LNCaP clone FGC (cell line): Measurements from ENCODE around the gene RBM33.

Experiments
- DNase-seq: peaks from one replicate; pipeline ENCODE4 v3.0.0-alpha.2; 2011; ENCODE audit warnings: low read depth
- H3K4me3 ChIP-seq: 2 replicates; pipeline ENCODE4 v1.5.1; 2011; ENCODE audit warnings: mild to moderate bottlenecking, low read depth, low read length, control low read depth
- TF ChIP-seq, protein P1 (sequence below): IDR thresholded peaks from 2 replicates; pipeline ENCODE4 v1.5.1; 2012; ENCODE audit warnings: mild to moderate bottlenecking; ENCODE audit not compliant: control insufficient read depth, insufficient read depth; ENCODE audit errors: extremely low read depth

The RBM33 gene

DNA sequence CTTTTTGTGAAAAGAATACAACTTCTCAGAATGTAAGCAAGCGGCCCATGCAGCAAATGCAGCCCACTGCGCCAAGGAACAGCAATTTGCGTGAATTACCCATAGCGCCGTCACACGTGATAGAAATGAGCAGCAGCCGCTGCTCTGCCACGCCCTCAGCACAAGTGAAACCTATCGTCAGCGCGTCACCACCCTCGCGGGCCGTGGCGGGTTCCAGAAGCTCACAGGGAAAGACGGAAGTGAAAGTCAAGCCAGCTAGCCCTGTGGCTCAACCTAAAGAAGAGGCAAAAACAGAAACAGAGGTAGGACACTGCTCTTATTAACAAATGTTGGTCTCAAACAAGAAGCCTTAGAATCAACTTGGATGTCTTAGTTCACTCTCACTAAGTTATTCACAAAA is 97.3 kb downstream of the RBM33 start:
- H3K4me3 ChIP-seq: no peak overlapping the region
- TF ChIP-seq, protein P1, sequence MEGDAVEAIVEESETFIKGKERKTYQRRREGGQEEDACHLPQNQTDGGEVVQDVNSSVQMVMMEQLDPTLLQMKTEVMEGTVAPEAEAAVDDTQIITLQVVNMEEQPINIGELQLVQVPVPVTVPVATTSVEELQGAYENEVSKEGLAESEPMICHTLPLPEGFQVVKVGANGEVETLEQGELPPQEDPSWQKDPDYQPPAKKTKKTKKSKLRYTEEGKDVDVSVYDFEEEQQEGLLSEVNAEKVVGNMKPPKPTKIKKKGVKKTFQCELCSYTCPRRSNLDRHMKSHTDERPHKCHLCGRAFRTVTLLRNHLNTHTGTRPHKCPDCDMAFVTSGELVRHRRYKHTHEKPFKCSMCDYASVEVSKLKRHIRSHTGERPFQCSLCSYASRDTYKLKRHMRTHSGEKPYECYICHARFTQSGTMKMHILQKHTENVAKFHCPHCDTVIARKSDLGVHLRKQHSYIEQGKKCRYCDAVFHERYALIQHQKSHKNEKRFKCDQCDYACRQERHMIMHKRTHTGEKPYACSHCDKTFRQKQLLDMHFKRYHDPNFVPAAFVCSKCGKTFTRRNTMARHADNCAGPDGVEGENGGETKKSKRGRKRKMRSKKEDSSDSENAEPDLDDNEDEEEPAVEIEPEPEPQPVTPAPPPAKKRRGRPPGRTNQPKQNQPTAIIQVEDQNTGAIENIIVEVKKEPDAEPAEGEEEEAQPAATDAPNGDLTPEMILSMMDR: no peak
- DNase-seq: no peak

DNA sequence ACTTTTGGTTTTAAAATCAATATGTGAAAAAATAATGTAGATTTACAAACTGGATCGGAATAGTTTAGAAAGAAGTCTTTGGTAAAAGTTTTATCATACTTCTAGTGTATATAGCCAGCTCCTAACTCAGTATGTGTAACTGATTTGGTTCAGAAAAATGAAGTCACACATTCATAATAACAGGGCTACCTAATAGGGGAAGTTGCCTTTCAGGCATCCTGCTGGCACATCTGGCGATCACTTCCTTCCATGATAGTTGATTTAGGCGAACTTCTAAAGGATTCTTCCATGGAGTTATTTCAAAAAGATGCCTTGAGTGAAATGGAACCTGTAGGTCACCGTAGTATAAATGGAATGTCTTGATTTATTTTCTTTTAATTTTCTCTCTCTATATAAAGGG is 98.7 kb downstream of the RBM33 start:
- no peak for DNase-seq
- H3K4me3 ChIP-seq: no peak overlapping the region
- TF ChIP-seq, protein P1: no peak

DNA sequence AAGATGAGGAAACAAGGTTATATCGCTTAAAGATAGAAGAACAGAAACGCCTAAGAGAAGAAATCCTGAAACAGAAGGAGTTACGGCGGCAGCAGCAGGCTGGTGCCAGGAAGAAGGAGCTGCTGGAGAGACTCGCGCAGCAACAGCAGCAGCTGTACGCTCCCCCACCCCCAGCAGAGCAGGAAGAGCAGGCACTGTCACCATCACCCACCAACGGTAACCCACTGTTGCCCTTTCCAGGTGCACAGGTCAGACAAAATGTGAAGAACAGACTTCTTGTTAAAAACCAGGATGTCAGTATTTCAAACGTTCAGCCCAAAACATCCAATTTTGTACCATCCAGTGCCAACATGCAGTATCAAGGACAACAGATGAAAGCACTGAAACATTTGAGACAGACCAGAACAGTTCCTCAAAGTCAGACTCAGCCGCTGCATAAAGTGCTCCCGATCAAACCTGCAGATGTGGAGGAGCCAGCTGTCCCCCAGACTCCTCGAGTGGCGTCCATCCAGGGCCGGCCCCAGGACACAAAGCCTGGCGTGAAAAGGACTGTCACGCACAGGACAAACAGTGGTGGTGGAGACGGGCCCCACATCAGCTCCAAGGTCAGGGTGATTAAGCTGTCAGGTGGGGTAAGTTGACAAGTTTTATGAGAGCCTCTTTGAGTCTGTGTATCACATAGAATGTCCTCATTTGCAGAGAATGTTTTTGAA is 100.7 kb downstream of the RBM33 start:
- TF ChIP-seq, protein P1: no peak
- no peak overlapping the region for H3K4me3 ChIP-seq
- DNase-seq: no peak

DNA sequence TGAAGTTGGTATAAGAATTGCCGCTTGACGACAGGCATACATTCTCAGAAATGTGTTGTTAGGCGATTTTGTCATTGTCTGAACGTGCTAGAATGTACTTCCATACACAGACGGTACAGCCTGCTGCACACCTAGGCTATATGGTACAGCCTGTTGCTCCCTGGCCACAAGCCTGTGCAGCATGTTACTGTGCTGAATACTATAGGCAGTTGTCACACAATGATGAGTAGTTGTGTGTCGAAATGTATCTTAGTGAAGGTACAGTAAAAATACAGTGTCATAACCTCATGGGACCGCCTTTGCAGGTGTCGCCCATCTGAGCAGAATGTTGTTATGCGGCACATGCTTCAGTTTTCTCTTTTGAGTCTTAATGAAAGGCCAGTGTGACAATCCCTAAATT is 101.3 kb downstream of the RBM33 start:
- H3K4me3 ChIP-seq: no peak overlapping the region
- no peak for DNase-seq
- TF ChIP-seq, protein P1: no peak

DNA sequence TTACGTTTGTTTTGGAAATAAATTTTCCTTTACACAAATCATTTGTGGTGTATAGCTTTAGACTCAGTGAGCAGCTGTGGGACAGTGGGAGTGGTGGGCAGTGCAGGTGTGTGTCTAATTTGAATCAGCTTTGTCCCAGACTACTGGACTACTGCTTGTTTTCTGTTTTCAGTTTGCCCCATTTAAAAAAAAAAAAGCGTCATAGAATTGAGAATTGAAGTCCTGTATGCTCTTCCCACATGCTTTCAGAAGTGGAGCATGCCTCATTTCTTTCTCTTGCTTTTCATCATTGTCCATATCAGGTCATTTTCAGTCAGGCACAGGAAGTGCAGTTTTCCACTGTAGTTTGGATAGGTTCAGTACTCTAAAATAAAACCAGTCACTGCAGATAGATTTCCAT is 101.7 kb downstream of the RBM33 start:
- TF ChIP-seq, protein P1: no peak
- H3K4me3 ChIP-seq: no peak overlapping the region
- DNase-seq: no peak

DNA sequence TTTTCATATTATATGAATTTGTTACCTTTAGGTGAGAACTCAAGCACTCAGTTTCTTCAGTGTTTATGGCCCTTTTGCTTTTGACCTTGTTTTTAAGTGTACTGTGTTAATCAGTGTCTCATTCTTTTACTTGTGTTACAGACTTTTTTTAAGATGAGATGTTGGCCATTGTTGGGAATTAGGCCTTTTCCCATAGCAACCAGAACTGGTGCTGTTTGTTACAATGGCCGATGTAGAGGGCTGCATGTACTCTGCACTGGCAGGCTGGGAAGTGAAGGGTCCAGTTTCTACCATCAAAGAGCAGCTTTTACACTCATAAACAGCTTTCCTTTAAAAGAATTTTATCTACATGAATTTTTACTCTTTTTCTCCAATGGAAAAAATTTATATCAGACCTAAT is 102.7 kb downstream of the RBM33 start:
- TF ChIP-seq, protein P1: no peak
- DNase-seq: no peak
- H3K4me3 ChIP-seq: no peak overlapping the region

DNA sequence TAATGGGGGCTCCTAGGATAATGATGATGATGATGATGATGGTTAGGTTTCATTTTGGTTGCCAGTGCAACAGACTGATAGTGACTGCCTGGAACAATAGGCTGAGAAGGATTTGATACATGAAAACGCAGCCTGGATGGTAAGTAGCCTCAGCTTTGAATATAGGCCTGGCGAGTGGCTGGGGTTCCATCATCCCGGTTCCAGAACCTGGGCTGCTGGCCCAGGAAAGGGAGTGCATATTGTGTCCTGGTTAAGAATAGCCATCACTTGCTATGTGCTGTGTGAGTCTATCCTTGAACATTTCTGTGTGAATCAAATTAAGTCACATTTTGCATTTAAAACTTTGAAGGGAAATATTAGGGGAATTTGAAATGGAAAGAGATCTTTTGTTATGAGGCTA is 105.1 kb downstream of the RBM33 start:
- TF ChIP-seq, protein P1: no peak
- no peak overlapping the region for H3K4me3 ChIP-seq
- DNase-seq: no peak
